Fibroblast of villous mesenchyme (primary cell): Measurements from ENCODE around the gene NAGPA. TPM values are rescaled to one million over a fixed set of nuclear protein-coding genes. Genes with fewer than 3 reads are reported as not detected.

Experiments
- DNase-seq: peaks from one replicate; pipeline ENCODE4 v3.0.0-alpha.2; 2010; ENCODE audit warnings: low read depth
- H3K4me3 ChIP-seq: 2 replicates; pipeline ENCODE4 v1.5.1; 2011; ENCODE audit warnings: low read depth, mild to moderate bottlenecking, low read length
- CTCF ChIP-seq: IDR thresholded peaks from 2 replicates; pipeline ENCODE4 v1.5.1; 2012; ENCODE audit warnings: low read depth, mild to moderate bottlenecking, low read length; ENCODE audit not compliant: insufficient read depth
- total RNA-seq: library from RNA; depleted of rRNA; stranded (reverse); fragments of >200 nt; gene quantifications from 2 replicates; pipeline ENCODE4 v1.2.3, GENCODE V29; 2012

Gene NAGPA
- total RNA-seq, 1 donor: 17.3 TPM

- DNase-seq: no peak
- TF ChIP-seq CTCF: no peak
Measured at GRCh38 chr16:5035909-5036227, 2.1 kb upstream of the NAGPA start.

GRCh38 chr16:5034167-5034523 lies 410 bp upstream of the NAGPA start:
- DNase-seq: no peak
- peak overlapping the region; percentile 82 for H3K4me3 ChIP-seq
- TF ChIP-seq CTCF: no peak

More at GRCh38 chr16:5035909-5036227, 2.1 kb upstream of the NAGPA start:
- no peak overlapping the region for H3K4me3 ChIP-seq

- no peak for DNase-seq
- TF ChIP-seq CTCF: no peak
- H3K4me3 ChIP-seq: peak overlapping the region; percentile 82
Measured at GRCh38 chr16:5032748-5033167, 977 bp downstream of the NAGPA start.

DNA sequence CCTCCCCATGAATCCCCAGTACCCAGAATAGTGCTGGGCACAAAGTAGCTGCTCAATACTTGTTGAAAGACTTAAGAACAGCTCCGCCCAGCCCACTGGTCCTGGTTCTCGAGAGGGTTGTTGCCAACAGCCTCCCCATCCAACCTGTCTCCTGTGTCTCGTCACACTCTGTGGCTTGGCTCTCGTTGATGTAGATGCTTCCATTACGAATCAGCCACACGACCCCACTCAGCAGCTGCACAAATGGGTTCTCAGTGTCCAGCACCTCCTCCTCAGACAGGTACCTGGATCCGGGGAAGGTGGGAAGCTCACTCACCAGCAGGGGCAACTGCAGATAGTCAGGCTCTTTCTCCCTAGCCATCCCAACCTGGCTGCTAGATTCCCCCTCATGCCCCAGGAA lies 2.1 kb downstream of the NAGPA start:
- DNase-seq: no peak
- TF ChIP-seq CTCF: no peak
- no peak overlapping the region for H3K4me3 ChIP-seq

GRCh38 chr16:5030251-5030870 lies 3.4 kb downstream of the NAGPA start:
- no peak for DNase-seq
- TF ChIP-seq CTCF: no peak
- H3K4me3 ChIP-seq: no peak overlapping the region

- no peak for DNase-seq
- no peak overlapping the region for H3K4me3 ChIP-seq
- TF ChIP-seq CTCF: no peak
Measured at GRCh38 chr16:5028950-5029475, 4.7 kb downstream of the NAGPA start.
